Esophagus (tissue), 2 donors: ENCODE measurements around the gene RGS19. TPM values are rescaled to one million over a fixed set of nuclear protein-coding genes. Genes with fewer than 3 reads are reported as not detected.

Experiments used
- H3K27ac ChIP-seq, 2 donors: one replicate each; pipeline ENCODE4 v1.5.1; 2013; ENCODE audit warnings: low read depth in 2 of 2, mild to moderate bottlenecking in 2 of 2, inconsistent platforms in 1 of 2, low read length in 1 of 2, moderate library complexity in 1 of 2
- H3K27me3 ChIP-seq, 2 donors: one replicate each; pipeline ENCODE4 v1.6.1; 2013; ENCODE audit warnings: low read length in 2 of 2, control low read depth in 1 of 2, mild to moderate bottlenecking in 1 of 2; ENCODE audit not compliant: insufficient read depth in 2 of 2, control insufficient read depth in 1 of 2
- H3K36me3 ChIP-seq, 2 donors: one replicate each; pipeline ENCODE4 v1.6.1; 2013; ENCODE audit warnings: low read length in 1 of 2; ENCODE audit not compliant: control insufficient read depth in 2 of 2, insufficient read depth in 2 of 2
- H3K4me1 ChIP-seq, 2 donors: one replicate each; pipeline ENCODE4 v1.6.1; 2013; ENCODE audit warnings: low read length in 1 of 2; ENCODE audit not compliant: control insufficient read depth in 2 of 2, insufficient read depth in 2 of 2
- H3K4me3 ChIP-seq, 2 donors: one replicate each; pipeline ENCODE4 v1.5.1; 2013; ENCODE audit warnings: low read length in 2 of 2, mild to moderate bottlenecking in 2 of 2, low read depth in 1 of 2, moderate library complexity in 1 of 2
- H3K9me3 ChIP-seq, 2 donors: one replicate each; pipeline ENCODE4 v1.6.1; 2013; ENCODE audit warnings: mild to moderate bottlenecking in 2 of 2, low read depth in 1 of 2, low read length in 1 of 2, moderate library complexity in 1 of 2; ENCODE audit not compliant: control insufficient read depth in 2 of 2, insufficient read depth in 1 of 2
- WGBS, 2 donors: extraction: QIAGEN DNeasy Blood & Tissue Kit; methylation state at CpG; one replicate each; pipeline ENCODE4 v1.1.7; 2013; 5-methylcytosine and 5-hydroxymethylcytosine counted together
- polyA plus RNA-seq, 2 donors: library from polyadenylated mRNA; stranded (reverse); fragments of 200-250 nt; gene quantifications; one replicate each; pipeline ENCODE4 v1.2.3, GENCODE V29; 2013
- donor health status: healthy with polysubstance abuse.
- donor health status: Bipolar disorder and iron deficiency.

Gene RGS19
- polyA plus RNA-seq, 2 donors, result 5.0 to 8.7 TPM

DNA sequence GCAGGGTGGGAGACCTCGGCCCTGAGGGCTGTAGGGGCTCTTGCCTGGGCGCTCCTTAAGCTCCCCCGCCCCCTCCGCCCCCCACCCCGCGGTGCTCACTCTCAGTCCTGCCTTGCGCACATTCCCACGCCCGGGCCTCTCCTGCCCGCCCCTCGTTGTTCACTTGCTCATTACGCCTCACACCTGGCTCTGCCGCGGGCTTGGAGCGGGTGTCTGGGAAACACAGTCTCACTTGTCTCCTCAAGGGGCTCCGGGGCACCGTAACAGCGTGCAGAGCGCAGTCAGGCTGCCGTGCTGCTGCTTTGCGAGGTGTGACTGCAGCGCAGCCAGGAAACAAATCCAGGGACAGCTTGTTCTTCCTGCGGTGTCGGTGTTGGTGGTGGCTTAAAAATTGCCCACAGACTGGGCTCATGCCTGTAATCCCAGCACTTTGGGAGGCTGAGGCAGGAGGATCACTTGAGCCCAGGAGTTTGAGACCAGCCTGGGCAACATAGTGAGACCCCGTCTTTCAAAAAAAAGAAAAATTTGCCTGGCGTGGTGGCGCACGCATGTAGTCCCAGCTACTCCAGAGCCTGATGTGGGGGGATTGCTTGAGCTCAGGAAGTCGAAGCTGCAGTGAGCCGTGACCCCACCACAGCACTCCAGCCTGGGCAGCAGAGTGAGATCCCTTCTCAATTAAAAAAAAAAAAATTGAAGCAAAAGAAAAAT is 23.5 kb upstream of the RGS19 start:
- Histone ChIP-seq H3K36me3 (no peaks in the 10 kb centered on the region), H3K4me3 (peak overlapping the region in 1 of 2 donors; percentile 29), H3K27ac (no peak overlapping the region), H3K27me3 (peaks cover 0 to 10% of the 10 kb centered on the region in 2 donors), H3K4me1 (peaks cover 0 to 3% of the 10 kb centered on the region in 2 donors), H3K9me3 (no peaks in the 10 kb centered on the region)
- 20 to 21% methylated on average over 28 to 30 of the region's 30 CpGs for WGBS, 2 donors

DNA sequence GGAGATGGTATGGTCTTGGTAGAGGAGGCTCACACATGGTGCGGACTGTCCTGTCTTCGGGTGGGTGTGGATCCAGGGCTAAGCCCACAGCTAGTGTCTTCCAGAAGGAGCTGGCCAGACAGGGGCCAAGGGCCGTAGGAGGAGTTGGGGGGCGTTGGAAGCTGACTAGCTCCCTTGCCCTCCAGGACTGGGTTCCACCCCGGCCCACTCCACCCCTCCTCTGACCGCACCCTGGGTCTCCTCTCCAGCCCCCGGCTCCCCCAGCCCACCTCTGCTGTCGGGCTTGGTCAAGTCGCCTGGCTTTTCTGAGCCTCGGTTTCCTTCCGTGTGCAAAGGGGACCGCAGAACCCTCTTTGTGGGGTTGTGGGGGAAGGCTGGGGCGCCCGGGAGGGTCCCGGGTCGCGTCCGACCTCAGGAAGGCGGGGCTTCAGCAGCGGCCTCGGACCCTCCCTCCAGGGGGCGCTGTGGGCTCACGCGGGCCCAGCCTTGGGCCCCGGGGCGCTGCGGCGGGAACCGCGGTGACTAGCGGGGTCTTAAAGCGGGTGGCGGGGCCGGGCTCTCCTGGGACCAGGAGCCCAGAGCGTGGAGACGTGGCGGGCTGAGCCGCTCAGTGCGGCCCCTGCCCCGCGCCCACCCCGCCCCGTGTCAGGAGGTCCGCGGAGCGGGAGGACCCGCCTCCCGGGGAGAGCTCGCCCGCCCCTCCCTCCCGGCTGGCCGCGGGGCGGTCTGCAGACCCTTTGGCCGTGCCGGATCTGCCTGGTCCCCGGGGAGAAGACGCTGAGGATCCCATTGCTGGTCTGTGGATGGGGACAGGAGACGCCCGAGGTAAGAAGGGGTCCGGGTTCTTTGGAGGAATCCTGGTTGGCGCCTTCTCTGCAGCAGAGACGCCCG is 22.7 kb upstream of the RGS19 start:
- Histone ChIP-seq H3K9me3 (no peaks in the 10 kb centered on the region), H3K27ac (no peak overlapping the region), H3K27me3 (peaks cover 0 to 10% of the 10 kb centered on the region in 2 donors), H3K4me1 (peaks cover 0 to 3% of the 10 kb centered on the region in 2 donors), H3K36me3 (no peaks in the 10 kb centered on the region), H3K4me3 (peak overlapping the region in 1 of 2 donors; percentile 29)
- WGBS, 2 donors, result 6 to 9% methylated on average over 53 to 64 of the region's 64 CpGs

DNA sequence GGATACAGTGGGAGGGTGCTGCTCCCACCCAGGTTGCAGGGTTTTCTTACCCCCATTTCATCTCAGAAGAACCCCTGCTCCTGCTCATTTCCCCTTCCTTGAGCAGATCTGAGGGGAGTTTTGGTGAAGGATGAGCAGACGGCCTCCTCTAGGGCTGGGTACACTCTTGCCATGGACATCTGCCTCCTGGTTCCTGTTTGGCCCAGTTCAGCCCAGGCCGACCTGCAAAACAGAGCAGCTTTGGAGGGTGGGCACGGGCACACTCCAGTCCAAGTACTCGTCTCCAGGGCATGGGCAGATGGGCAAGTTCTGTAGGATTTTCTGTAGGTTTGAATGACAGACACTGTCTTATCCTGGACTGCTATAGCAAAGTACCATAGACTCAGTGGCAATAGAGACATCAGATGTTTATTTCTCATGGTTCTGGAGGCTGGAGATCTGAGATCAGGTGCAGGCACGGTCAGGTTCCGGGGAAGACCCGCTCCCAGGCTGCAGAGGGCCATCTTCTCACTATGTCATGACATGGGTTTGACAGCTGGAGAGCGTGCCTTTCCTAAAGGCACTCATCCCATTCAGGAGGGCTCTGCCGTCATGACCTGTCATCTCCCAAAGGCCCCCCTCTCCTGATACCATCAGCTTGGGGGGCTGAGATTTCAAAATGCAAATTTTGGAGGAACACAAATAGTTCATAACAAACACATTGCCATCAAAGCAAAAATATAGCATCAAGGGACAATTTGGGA is 21.8 kb upstream of the RGS19 start:
- H3K36me3 ChIP-seq, result no peaks in the 10 kb centered on the region
- no peak overlapping the region for H3K27ac ChIP-seq
- H3K4me1 ChIP-seq, result peaks cover 0 to 3% of the 10 kb centered on the region in 2 donors
- no peaks in the 10 kb centered on the region for H3K9me3 ChIP-seq
- H3K27me3 ChIP-seq, result peaks cover 0 to 10% of the 10 kb centered on the region in 2 donors
- H3K4me3 ChIP-seq, result no peak overlapping the region
- WGBS, 2 donors, result 84% methylated on average over 9 of the region's 9 CpGs

DNA sequence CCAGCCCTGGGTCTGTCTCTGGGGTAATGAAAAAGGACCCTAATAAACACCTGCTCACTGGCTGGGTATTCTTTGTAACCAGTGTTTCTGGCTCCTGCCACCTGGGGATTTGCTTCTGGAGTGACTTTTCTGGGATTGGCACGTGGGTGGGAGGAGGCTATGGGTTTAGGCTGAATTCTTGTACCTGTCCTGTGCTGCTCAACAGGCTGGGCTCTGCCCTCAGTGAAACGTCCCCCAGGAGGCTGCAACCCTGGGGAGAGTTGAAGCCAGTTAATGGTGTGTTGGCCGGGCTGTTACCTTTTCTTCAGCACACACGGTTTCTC is 21.2 kb upstream of the RGS19 start:
- Histone ChIP-seq H3K4me1 (peaks cover 0 to 3% of the 10 kb centered on the region in 2 donors), H3K27me3 (peaks cover 0 to 10% of the 10 kb centered on the region in 2 donors), H3K4me3 (no peak overlapping the region), H3K36me3 (no peaks in the 10 kb centered on the region), H3K27ac (no peak overlapping the region), H3K9me3 (no peaks in the 10 kb centered on the region)
- WGBS, 2 donors, result 69 to 72% methylated on average over 4 of the region's 4 CpGs

DNA sequence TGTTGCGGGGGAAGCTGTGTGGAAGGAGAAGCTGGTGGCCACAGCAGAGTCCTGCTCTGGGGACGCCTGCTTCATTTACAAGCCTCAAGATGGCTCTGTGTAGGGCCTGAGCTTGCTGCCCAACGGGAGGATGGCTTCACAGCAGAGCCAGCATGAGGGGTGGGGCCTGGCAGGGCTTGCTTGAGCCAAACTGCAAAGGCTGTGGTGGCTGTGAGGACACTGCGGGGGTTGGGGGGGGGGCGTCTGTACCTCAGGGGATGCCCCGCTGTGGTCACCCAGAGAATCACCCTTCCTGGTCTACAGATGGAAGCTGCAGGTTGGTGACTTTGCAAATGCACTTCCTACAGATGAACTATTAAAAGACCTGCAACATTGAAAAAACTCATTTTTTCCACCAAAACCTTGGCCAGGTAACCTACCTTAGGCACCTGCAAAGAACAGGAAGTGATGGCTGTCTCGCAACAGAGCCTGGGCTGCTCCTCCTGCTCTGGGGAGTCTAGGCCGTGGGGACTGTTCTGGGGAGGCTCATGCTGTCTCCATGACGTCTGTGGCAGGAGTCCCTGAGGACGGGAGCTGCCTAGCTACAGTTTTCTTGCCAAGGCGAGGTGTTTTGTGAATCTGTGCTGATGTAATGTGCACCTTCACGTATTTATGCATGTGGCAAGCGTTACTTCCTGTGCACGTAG is 20.7 kb upstream of the RGS19 start:
- Histone ChIP-seq H3K9me3 (no peaks in the 10 kb centered on the region), H3K36me3 (no peaks in the 10 kb centered on the region), H3K4me3 (no peak overlapping the region), H3K27ac (no peak overlapping the region), H3K27me3 (peaks cover 0 to 10% of the 10 kb centered on the region in 2 donors), H3K4me1 (peaks cover 0 to 3% of the 10 kb centered on the region in 2 donors)
- 75 to 83% methylated on average over 14 of the region's 14 CpGs for WGBS, 2 donors

DNA sequence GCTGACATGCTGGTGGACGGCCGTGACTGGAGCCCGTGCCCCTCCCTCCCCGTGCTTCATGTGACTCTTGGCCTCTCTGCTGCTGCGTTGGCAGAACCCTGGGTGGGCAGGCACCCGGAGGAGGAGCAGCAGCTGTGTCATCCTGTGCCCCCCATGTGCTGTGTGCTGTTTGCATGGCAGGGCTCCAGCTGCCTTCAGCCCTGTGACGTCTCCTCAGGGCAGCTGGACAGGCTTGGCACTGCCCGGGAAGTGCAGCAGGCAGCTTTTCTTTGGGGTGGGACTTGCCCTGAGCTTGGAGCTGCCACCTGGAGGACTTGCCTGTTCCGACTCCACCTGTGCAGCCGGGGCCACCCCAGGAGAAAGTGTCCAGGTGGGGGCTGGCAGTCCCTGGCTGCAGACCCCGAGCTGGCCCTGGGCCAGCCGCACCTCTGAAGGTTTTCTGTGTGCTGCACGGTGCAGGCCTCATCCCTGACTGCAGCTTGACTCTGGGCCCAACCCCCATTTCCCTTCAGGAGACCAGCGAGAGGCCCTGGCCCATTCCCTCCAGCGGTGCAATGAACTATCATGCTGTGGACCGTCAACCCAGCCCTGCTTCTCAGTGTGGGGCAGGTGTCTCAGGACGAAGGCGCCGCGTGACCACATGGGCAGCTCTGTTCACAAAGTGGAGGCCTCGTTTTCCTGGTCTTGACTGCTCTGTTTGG is 19.9 kb upstream of the RGS19 start:
- Histone ChIP-seq H3K9me3 (no peaks in the 10 kb centered on the region), H3K4me3 (no peak overlapping the region), H3K4me1 (peaks cover 0 to 3% of the 10 kb centered on the region in 2 donors), H3K27me3 (peaks cover 0 to 10% of the 10 kb centered on the region in 2 donors), H3K36me3 (no peaks in the 10 kb centered on the region), H3K27ac (no peak overlapping the region)
- 83 to 86% methylated on average over 21 of the region's 21 CpGs for WGBS, 2 donors

DNA sequence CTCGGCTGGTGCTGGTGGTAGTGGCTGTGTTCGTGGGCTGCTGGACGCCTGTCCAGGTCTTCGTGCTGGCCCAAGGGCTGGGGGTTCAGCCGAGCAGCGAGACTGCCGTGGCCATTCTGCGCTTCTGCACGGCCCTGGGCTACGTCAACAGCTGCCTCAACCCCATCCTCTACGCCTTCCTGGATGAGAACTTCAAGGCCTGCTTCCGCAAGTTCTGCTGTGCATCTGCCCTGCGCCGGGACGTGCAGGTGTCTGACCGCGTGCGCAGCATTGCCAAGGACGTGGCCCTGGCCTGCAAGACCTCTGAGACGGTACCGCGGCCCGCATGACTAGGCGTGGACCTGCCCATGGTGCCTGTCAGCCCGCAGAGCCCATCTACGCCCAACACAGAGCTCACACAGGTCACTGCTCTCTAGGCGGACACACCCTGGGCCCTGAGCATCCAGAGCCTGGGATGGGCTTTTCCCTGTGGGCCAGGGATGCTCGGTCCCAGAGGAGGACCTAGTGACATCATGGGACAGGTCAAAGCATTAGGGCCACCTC is 19.2 kb upstream of the RGS19 start:
- H3K4me3 ChIP-seq, result no peak overlapping the region
- peaks cover 0 to 3% of the 10 kb centered on the region in 2 donors for H3K4me1 ChIP-seq
- WGBS, 2 donors, result 93% methylated on average over 28 of the region's 28 CpGs
- no peaks in the 10 kb centered on the region for H3K9me3 ChIP-seq
- no peaks in the 10 kb centered on the region for H3K36me3 ChIP-seq
- peaks cover 0 to 10% of the 10 kb centered on the region in 2 donors for H3K27me3 ChIP-seq
- no peak overlapping the region for H3K27ac ChIP-seq

DNA sequence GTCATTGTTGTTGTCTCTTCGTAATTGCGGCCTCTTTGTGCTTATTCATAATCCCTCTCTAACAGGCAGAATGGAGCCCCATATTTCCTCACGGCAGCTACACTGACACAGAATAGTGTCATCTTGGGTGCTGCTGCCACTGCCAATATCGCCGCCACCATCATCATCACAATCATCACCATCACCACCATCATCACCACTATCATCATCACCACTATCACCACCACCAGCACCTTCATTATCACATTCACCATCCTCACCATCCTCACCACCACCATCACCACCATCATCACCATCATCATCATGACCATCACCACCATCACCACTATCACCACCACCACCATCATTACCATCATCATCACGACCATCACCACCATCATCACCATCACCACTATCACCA is 17.2 kb upstream of the RGS19 start:
- Histone ChIP-seq H3K9me3 (no peaks in the 10 kb centered on the region), H3K4me1 (peaks cover 0 to 8% of the 10 kb centered on the region in 2 donors), H3K27me3 (no peaks in the 10 kb centered on the region), H3K27ac (no peak overlapping the region), H3K36me3 (no peaks in the 10 kb centered on the region), H3K4me3 (no peak overlapping the region)
- 76 to 89% methylated on average over 6 of the region's 6 CpGs for WGBS, 2 donors
